Smooth muscle cell (in vitro differentiated cells): Measurements from ENCODE around the gene MYLK4. TPM values are rescaled to one million over a fixed set of nuclear protein-coding genes. Genes with fewer than 3 reads are reported as not detected.

Experiments
- DNase-seq: peaks from one replicate; lab custom pipeline; 2025; ENCODE audit not compliant: unreplicated experiment; lab: John Stamatoyannopoulos, UW
- H2AFZ ChIP-seq: fragments of 200-600 bp; sonication (generic); 2 replicates; pipeline ENCODE4 v1.6.0; 2016; ENCODE audit warnings: antibody characterized with exemption, low read depth, mild to moderate bottlenecking
- H3F3A ChIP-seq: fragments of 200-600 bp; sonication (generic); 2 replicates; pipeline ENCODE4 v1.6.0; 2017; ENCODE audit warnings: antibody characterized with exemption, low read depth
- H3K27ac ChIP-seq: fragments of 200-600 bp; sonication (generic); 2 replicates; pipeline ENCODE4 v1.5.1; 2016; ENCODE audit warnings: low read depth, mild to moderate bottlenecking
- H3K27me3 ChIP-seq: fragments of 200-600 bp; sonication (generic); 2 replicates; pipeline ENCODE4 v1.6.1; 2016; ENCODE audit warnings: low read depth, mild to moderate bottlenecking
- H3K36me3 ChIP-seq: fragments of 200-600 bp; sonication (generic); 2 replicates; pipeline ENCODE4 v1.5.1; 2016; ENCODE audit warnings: low read depth
- H3K4me1 ChIP-seq: fragments of 200-600 bp; sonication (generic); 2 replicates; pipeline ENCODE4 v1.5.1; 2016; ENCODE audit warnings: low read depth
- H3K4me2 ChIP-seq: fragments of 200-600 bp; sonication (generic); 2 replicates; pipeline ENCODE4 v1.6.0; 2016; ENCODE audit warnings: mild to moderate bottlenecking
- H3K4me3 ChIP-seq: fragments of 200-600 bp; sonication (generic); 2 replicates; pipeline ENCODE4 v1.5.1; 2016; ENCODE audit warnings: mild to moderate bottlenecking
- H3K79me2 ChIP-seq: fragments of 200-600 bp; sonication (generic); 2 replicates; pipeline ENCODE4 v1.6.0; 2016; ENCODE audit warnings: low read depth, mild to moderate bottlenecking
- H3K9ac ChIP-seq: fragments of 200-600 bp; sonication (generic); 2 replicates; pipeline ENCODE4 v1.6.0; 2016; ENCODE audit warnings: low read depth
- H3K9me3 ChIP-seq: fragments of 200-600 bp; sonication (generic); replicated peaks from 2 replicates; pipeline ENCODE4 v1.5.1; 2016; ENCODE audit warnings: low read depth
- H4K20me1 ChIP-seq: fragments of 200-600 bp; sonication (generic); 2 replicates; pipeline ENCODE4 v1.6.0; 2016; ENCODE audit warnings: low read depth
- CTCF ChIP-seq: fragments of 200-600 bp; sonication (generic); IDR thresholded peaks from 2 replicates; pipeline ENCODE4 v1.5.1; 2017; ENCODE audit warnings: borderline replicate concordance, mild to moderate bottlenecking, antibody characterized with exemption; ENCODE audit not compliant: insufficient read depth, poor library complexity, severe bottlenecking
- WGBS: methylation state at CpG from one replicate; pipeline ENCODE4 v1.1.7; 2016; ENCODE audit warnings: low lambda C conversion rate; 5-methylcytosine and 5-hydroxymethylcytosine counted together
- polyA plus RNA-seq: library from polyadenylated mRNA; unstranded; fragments of >200 nt; fragmentation: Nextera tagmentation; extraction: Ambion mirVana; gene quantifications from 2 replicates; pipeline ENCODE4 v1.2.1, GENCODE V29; 2016
- total RNA-seq: library from RNA; depleted of rRNA; stranded (reverse); fragments of >200 nt; gene quantifications from 2 replicates; pipeline ENCODE4 v1.2.3, GENCODE V29; 2014

Gene MYLK4
- total and polyA plus RNA-seq, 2 experiments from 2014 or later: 0.21 to 0.90 TPM

DNA sequence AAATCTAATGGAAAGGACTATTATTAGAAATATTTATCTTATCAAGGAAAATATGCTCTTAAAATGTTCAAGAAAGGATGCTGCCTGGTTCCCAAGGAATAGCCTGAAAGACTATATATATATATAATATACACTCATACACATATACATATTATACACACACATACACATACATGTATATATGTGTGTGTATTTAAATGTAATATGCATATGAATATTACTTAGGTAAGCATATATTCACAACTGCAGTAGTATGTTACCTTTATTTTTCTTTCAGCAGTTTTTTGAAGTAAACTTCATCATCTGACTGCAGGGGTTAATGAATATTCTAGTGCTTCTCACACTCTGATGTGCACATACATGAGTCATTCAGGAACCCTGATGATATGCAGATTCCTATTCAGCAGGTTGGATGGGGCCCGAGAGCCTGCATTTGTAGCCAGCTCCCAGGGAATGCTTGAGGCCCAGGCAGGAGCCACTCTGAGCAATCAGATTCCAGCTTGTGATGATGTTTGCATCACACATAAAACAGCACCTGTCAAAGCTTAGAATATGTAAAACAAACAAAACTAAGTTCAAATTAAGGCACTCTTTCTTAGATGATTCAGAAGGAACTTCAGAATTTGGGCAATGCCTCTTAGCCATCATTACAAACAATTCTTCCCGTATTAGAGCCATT is 16.1 kb downstream of the MYLK4 start:
- Histone ChIP-seq H3K36me3 (no peaks in the 10 kb centered on the region), H3K4me3 (no peak overlapping the region), H3K4me2 (no peak overlapping the region), H3K27ac (no peak overlapping the region), H3K79me2 (no peaks in the 10 kb centered on the region), H3K4me1 (no peaks in the 10 kb centered on the region), H2AFZ (no peak overlapping the region), H3K9ac (no peak overlapping the region), H3K9me3 (no peaks in the 10 kb centered on the region), H3F3A (no peaks in the 10 kb centered on the region), H4K20me1 (no peaks in the 10 kb centered on the region), H3K27me3 (no peaks in the 10 kb centered on the region)
- WGBS: 61% methylated on average over 2 of the region's 2 CpGs
- TF ChIP-seq CTCF: no peak
- no peak for DNase-seq

DNA sequence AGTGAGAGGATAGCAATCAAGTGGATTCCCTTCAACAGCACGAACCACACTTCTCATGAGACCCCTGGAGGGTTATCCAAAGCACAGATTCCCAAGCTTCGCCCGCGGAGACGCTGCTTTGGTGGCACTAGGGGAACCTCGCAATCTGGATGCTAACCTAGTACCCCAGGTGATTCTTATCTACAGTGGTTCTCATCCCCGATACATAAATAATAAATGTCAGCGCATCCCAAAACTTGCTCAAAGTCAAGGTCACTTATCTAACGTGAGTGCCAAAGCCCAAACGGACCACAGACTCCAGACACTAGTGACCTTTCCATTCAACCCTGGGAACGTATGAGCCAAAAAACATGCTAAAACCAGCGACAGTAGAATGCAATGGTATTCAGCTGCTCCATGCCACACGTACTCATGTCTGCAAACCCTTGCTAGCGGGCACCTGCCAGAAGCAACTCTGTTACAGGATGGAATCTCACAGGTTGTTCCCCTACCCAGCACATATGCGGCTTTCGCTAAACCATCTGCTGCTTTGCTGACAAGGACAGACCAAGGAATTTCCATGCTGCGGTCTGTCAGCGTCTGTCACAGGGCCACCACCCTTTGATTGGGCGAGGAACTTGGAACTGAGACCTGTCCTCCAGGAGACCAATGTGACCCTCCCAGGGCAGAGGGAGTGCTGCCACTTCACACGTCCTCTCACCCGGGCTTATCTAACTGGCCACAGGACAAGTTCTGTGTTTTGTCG is 16.8 kb downstream of the MYLK4 start:
- WGBS: 84% methylated on average over 22 of the region's 22 CpGs
- no peak for DNase-seq
- no peak for TF ChIP-seq CTCF
- H3K27me3 ChIP-seq: no peaks in the 10 kb centered on the region
- H3F3A ChIP-seq: no peaks in the 10 kb centered on the region
- H3K4me1 ChIP-seq: no peaks in the 10 kb centered on the region
- no peaks in the 10 kb centered on the region for H3K36me3 ChIP-seq
- no peaks in the 10 kb centered on the region for H3K79me2 ChIP-seq
- no peak overlapping the region for H3K4me2 ChIP-seq
- H3K9me3 ChIP-seq: no peaks in the 10 kb centered on the region
- no peak overlapping the region for H3K4me3 ChIP-seq
- no peak overlapping the region for H2AFZ ChIP-seq
- H3K27ac ChIP-seq: no peak overlapping the region
- no peak overlapping the region for H3K9ac ChIP-seq
- no peaks in the 10 kb centered on the region for H4K20me1 ChIP-seq

DNA sequence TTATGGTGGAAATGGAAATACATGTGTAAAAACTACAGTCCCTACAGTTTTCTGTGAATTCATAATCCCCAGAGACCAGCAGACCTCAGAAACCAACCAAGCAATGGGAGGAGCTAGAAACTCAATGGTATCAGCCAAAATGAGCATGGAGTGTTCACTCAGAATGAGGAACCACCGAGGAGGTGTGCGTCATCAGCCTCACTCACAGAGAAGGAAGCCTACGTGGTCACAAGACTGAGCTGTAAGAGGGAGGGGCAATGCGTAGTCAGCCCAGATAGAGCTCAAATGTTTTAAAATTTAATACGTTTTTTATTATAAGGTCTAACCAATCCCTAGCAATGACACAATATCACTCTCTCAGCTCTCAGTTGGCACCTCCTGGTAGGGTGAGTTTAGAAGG is 17.4 kb downstream of the MYLK4 start:
- Histone ChIP-seq H3K4me1 (no peaks in the 10 kb centered on the region), H3K9ac (no peak overlapping the region), H2AFZ (no peak overlapping the region), H4K20me1 (no peaks in the 10 kb centered on the region), H3K9me3 (no peaks in the 10 kb centered on the region), H3K36me3 (no peaks in the 10 kb centered on the region), H3K27ac (no peak overlapping the region), H3K27me3 (no peaks in the 10 kb centered on the region), H3K79me2 (no peaks in the 10 kb centered on the region), H3F3A (no peaks in the 10 kb centered on the region), H3K4me3 (no peak overlapping the region), H3K4me2 (no peak overlapping the region)
- 90% methylated on average over 5 of the region's 5 CpGs for WGBS
- no peak for TF ChIP-seq CTCF
- DNase-seq: no peak
